WI38 (cell line): ENCODE results near the gene ZNF428.

ENCODE experiments used
- H3K4me3 ChIP-seq: 2 replicates; pipeline ENCODE4 v1.5.1; 2011; ENCODE audit warnings: low read depth, mild to moderate bottlenecking, control low read depth, low read length
- CTCF ChIP-seq: IDR thresholded peaks from 2 replicates; pipeline ENCODE4 v1.5.1; 2012; ENCODE audit warnings: low read depth, mild to moderate bottlenecking, control low read depth, low read length

ZNF428 gene

GRCh38 chr19:43574424-43575155 is 44.8 kb downstream of the ZNF428 start:
- TF ChIP-seq CTCF = no peak
- peak overlapping the region; percentile 95 for H3K4me3 ChIP-seq

- TF ChIP-seq CTCF = no peak
- H3K4me3 ChIP-seq = no peak overlapping the region
These were observed 47.2 kb downstream of the ZNF428 start for GRCh38 chr19:43572171-43572588.

GRCh38 chr19:43570174-43570791 is 49.1 kb downstream of the ZNF428 start:
- no peak for TF ChIP-seq CTCF
- no peak overlapping the region for H3K4me3 ChIP-seq

- TF ChIP-seq CTCF = no peak
These were observed 49.8 kb downstream of the ZNF428 start for GRCh38 chr19:43569657-43570056.

GRCh38 chr19:43564800-43565199 is 54.6 kb downstream of the ZNF428 start:
- no peak overlapping the region for H3K4me3 ChIP-seq
- TF ChIP-seq CTCF = no peak

More at GRCh38 chr19:43569657-43570056, 49.8 kb downstream of the ZNF428 start:
- H3K4me3 ChIP-seq = no peak overlapping the region

GRCh38 chr19:43563816-43564457 is 55.5 kb downstream of the ZNF428 start:
- no peak overlapping the region for H3K4me3 ChIP-seq

More at GRCh38 chr19:43563816-43564457, 55.5 kb downstream of the ZNF428 start:
- TF ChIP-seq CTCF = no peak
